Effector CD4-positive, alpha-beta T cell (primary cell): ENCODE results near the gene OR10R2. TPM values are rescaled to one million over a fixed set of nuclear protein-coding genes. Genes with fewer than 3 reads are reported as not detected.
"Not testable (repeated sequence)": the region's sequence is repeated elsewhere in the genome, so short reads cannot be mapped to it uniquely, and the experiment has no call there.

ENCODE experiments used
- DNase-seq: peaks from one replicate; pipeline ENCODE4 v3.0.0-alpha.2; 2020
- total RNA-seq: gene quantifications from one replicate; lab custom pipeline; 2026; lab: John Stamatoyannopoulos, UW

OR10R2 gene, protein sequence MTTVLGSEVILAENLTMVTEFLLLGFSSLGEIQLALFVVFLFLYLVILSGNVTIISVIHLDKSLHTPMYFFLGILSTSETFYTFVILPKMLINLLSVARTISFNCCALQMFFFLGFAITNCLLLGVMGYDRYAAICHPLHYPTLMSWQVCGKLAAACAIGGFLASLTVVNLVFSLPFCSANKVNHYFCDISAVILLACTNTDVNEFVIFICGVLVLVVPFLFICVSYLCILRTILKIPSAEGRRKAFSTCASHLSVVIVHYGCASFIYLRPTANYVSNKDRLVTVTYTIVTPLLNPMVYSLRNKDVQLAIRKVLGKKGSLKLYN
- not detected for total RNA-seq

DNA sequence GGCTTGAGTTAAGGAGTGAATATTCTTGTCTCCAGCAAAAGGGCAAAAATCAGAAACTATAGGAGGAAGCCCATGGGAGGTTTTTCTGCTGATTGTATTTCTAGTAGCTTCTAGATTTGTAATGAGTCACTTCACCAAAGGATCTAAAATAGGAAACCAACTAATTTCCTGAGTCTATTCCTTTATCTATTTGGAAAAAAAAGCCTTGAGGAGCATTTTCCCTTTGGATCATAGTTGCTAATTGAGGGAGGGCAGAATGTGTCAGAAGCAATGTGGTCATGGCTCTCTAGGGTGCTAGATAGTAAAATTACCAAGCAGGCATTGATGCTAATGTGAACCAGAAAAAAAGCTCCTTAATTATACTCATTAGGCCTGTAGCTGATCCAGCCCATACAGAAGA, at the start of gene OR10R2:
Gene OR10R2 (plus strand): TSS at position 301 of the 400 bp plus-strand sequence. CDS start 106 bp downstream, outside the sequence.
- no peak for DNase-seq

DNA sequence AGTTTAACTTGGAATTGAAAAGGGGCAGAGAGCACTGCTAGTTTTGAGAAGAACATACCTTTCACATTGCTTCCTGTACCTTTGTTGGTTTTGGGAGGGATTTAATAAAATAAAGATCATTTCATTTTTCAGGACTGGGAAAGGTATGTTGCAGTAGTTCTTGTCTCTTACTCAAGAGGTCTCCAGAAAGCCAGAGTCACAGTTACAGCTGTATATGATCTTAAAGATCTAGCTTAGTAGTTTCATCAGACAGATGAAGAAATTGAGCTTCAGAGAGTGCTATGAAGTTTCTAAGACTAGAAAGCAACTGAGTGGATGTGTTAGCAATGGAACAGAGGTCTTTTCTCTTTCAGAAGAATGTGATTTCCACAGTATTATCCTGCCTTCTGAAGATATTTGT, 47.0 kb upstream of the OR10R2 start:
- no peak for DNase-seq

DNA sequence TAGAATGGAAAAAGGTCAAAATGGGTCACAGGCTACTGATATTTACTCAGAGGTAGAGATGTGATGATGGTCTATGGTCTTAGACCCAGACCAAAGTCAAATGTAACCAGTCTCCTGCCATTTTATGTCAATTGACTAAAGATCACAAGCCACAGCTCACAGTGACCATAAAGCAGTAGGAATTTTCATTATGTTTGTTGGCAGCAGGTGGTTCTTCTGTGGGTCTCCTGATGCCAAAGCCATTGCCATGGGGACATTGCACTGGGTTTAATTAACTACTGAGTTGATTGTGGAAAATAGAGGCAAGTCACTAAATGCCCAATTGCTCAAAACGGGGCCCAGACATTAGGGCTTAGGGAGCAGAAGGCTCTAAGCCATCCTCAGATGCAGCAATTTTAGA, 45.9 kb upstream of the OR10R2 start, which contains the start of gene OR10K2:
Gene OR10K2 (minus strand): TSS at position 101 of the 400 bp plus-strand sequence. CDS start 5,371 bp downstream, outside the sequence.
- no peak for DNase-seq

DNA sequence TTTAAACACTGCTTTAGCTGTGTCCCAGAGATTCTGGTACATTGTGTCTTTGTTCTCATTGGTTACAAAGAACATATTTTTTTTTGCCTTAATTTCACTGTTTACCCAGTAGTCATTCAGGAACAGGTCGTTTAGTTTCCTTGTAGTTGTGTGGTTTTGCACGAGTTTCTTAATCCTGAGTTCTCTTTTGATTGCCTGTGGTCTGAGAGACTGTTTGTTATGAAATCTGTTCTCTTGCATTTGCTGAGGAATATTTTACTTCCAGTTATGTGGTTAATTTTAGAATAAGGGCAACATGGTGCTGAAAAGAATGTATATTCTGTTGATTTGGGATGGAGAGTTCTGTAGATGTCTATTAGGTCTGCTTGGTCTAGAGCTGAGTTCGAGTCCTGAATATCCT, 41.9 kb upstream of the OR10R2 start:
- not testable (repeated sequence) for DNase-seq

GRCh38 chr1:158434741-158435140, 37.3 kb upstream of the OR10R2 start:
- DNase-seq, result no peak

- no peak for DNase-seq
These were observed 26.6 kb upstream of the OR10R2 start for GRCh38 chr1:158445376-158445775.

GRCh38 chr1:158454537-158454936, 17.5 kb upstream of the OR10R2 start:
- no peak for DNase-seq

- no peak for DNase-seq
These were observed 14.8 kb upstream of the OR10R2 start for GRCh38 chr1:158457246-158457645.

- no peak for DNase-seq
These were observed 13.8 kb upstream of the OR10R2 start for GRCh38 chr1:158458263-158458662.

DNA sequence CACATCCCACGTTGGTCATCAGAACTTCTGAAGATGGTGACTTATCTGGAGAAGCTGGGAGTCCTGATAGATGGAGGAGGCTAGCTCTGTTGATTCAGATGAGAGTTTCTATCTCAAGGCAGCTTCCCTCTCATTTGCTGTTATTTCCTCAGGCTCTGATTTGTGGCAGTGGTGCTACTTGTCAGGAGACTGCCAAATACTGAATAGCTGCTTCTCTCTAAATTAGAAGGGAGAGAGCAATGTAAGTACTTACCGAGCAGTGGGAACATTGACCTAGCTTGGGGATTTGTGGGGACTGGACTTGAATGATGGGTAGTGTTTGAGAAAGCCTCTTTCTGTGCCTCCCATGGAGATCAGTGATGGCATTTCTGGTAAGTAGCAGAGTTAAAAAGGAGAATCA, 10.5 kb upstream of the OR10R2 start, which contains the start of gene OR10K1:
Gene OR10K1 (plus strand): TSS at position 301 of the 400 bp plus-strand sequence. CDS start 3,728 bp downstream, outside the sequence.
- no peak for DNase-seq

DNA sequence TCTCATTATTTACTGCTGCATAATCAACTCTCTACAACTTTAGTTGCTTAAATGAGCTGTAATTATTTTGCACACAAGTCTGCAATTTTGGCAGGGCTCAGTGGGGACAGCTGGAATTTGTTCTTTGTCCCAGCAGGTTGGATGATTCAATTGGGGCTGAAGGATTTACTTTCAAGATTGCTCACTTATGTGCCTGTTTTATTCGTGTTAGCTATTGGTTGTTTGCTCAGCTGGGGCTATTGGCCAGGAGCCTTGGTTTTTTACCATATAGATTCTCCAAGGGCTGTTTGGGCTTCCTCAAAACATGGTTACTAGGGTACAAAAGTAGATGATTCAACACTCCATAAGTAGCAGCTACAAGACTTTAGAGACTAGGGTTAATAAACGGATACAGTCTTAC, 13.4 kb downstream of the OR10R2 start:
- DNase-seq, result no peak

DNA sequence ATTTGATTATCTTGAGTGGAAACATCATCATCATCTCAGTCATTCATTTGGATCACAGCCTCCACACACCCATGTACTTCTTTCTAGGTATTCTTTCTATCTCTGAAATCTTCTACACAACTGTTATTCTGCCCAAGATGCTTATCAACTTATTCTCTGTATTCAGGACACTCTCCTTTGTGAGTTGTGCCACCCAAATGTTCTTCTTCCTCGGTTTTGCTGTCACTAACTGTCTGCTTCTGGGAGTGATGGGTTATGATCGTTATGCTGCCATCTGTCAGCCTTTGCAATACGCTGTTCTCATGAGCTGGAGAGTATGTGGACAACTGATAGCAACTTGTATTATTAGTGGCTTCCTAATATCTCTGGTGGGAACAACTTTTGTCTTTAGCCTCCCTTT, 19.3 kb downstream of the OR10R2 start:
- DNase-seq, result no peak

DNA sequence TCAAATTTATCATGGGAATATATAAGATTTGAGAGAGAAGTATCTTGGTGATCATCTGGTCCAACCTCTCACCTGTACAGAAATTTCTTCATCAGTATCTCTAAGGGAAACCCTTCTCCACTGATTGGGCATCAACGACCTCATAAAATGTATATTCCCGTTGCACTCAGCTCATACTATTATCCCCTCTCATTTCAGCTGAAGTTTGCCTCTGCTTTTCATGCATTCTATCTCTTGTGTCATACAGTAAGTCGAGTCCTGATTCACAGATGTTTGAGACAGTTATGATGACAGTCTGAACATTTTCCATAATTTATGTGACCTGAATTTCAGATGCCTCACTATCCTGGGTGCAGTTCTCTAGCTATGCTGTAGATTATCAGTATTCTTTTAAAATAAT, 21.0 kb downstream of the OR10R2 start:
- DNase-seq, result no peak

- no peak for DNase-seq
These were observed 22.8 kb downstream of the OR10R2 start for GRCh38 chr1:158494796-158495195.

- no peak for DNase-seq
These were observed 24.4 kb downstream of the OR10R2 start for GRCh38 chr1:158496374-158496773.

DNA sequence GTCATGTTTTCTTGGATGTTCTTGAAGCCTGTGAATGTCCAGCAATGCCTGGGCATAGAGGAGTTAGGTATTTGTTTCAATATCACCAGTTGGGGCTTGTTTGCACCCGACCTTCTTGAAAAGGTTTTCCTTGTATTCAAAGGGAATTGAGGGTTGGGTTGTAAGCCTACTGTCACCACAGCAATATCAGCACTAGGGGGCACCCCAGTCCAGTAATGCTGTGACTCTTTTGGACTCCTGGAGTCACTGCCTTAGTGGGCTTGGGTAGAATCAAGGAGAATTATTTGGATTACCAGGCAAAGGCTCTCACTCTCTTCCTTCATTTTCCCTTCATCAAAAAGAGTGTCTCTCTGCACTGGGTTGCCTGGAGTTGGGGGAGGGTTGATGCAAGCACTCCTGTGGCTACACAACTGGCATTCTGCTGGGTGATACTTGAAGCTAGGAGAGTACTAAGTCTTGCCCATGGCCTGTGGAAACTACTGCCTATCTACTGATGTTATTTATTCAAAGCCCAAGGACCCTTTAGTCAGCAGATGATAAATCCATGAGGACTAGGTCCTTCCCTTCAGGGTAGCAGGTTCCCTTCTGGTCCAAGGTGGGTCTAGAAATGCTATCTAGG, 34.5 kb downstream of the OR10R2 start:
- DNase-seq, result peak; percentile 7

DNA sequence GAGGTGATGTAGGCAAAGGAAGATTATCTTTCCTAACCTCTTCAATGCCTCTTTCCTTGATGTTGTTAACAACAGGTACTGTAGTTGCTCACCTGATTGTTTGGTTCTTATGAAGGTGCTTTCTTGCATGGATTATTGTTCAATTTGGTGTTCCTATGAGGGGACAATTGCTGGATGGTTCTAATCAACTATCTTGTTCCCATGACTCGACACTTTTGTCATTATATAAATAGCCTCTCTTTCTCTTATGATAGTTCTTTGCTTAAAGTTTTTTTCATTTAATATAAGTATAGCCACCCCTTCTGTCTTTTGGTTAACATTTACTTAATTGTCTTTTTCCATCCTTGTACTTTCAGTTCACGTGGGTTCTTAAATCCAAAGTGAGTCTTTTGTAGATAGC, 35.5 kb downstream of the OR10R2 start:
- DNase-seq, result no peak

- DNase-seq, result no peak
These were observed 37.6 kb downstream of the OR10R2 start for GRCh38 chr1:158509471-158510156.

- no peak for DNase-seq
These were observed 44.9 kb downstream of the OR10R2 start for GRCh38 chr1:158516966-158517365.

GRCh38 chr1:158520021-158520420, 48.0 kb downstream of the OR10R2 start:
- no peak for DNase-seq

- DNase-seq, result no peak
These were observed 49.1 kb downstream of the OR10R2 start for GRCh38 chr1:158520955-158521665.

DNA sequence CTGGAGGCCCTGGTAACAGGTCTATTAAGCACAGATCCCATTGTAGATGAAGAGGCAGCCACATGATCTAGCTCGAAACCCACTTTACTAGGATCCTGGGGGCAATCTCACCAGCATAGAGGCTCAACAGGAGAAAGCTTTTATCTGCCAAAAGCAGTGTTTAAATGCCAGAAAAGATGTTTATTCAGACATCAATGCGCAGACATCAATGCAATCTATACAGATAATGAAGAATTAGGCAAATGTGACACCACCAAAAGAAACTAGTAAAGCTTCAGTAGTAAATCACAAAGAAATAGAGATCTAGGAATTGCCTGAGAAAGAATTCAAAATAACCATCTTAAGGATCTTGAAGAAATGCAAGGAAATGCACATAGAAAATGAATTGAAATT, 49.6 kb downstream of the OR10R2 start:
- DNase-seq, result no peak
